Subcutaneous abdominal adipose tissue (tissue), 5 donors: Measurements from ENCODE around the gene HPSE2.
A peak's percentile ranks its signal among the peaks of the same experiment; 100 is the strongest.

Experiments
- H3K27ac ChIP-seq: one replicate; pipeline ENCODE4 v1.7.0; 2013; ENCODE audit warnings: low read depth, mild to moderate bottlenecking, inconsistent platforms, low read length, moderate library complexity
- H3K27me3 ChIP-seq, 5 donors: one replicate each; pipeline ENCODE4 v1.7.0; 2013; ENCODE audit warnings: low read length in 5 of 5, inconsistent platforms in 1 of 5; ENCODE audit not compliant: control insufficient read depth in 5 of 5, insufficient read depth in 4 of 5
- H3K36me3 ChIP-seq, 5 donors: one replicate each; pipeline ENCODE4 v1.7.0; 2013; ENCODE audit warnings: low read length in 5 of 5; ENCODE audit not compliant: control insufficient read depth in 5 of 5, insufficient read depth in 5 of 5
- H3K4me1 ChIP-seq, 5 donors: one replicate each; pipeline ENCODE4 v1.7.0; 2013; ENCODE audit warnings: low read length in 5 of 5, mild to moderate bottlenecking in 3 of 5, moderate library complexity in 1 of 5; ENCODE audit not compliant: control insufficient read depth in 5 of 5, insufficient read depth in 5 of 5
- H3K4me3 ChIP-seq, 5 donors: one replicate each; pipeline ENCODE4 v1.7.0; 2013; ENCODE audit warnings: low read length in 5 of 5, low read depth in 1 of 5
- H3K9ac ChIP-seq, 5 donors: one replicate each; pipeline ENCODE4 v1.7.0; 2013; ENCODE audit warnings: low read length in 5 of 5, mild to moderate bottlenecking in 4 of 5, moderate library complexity in 3 of 5
- H3K9me3 ChIP-seq, 5 donors: one replicate each; pipeline ENCODE4 v1.7.0; 2013; ENCODE audit warnings: low read length in 5 of 5; ENCODE audit not compliant: control insufficient read depth in 5 of 5
- donor health status: healthy.
- donor health status: healthy.
- donor health status: healthy.
- donor health status: healthy.
- donor health status: healthy.

Gene HPSE2

DNA sequence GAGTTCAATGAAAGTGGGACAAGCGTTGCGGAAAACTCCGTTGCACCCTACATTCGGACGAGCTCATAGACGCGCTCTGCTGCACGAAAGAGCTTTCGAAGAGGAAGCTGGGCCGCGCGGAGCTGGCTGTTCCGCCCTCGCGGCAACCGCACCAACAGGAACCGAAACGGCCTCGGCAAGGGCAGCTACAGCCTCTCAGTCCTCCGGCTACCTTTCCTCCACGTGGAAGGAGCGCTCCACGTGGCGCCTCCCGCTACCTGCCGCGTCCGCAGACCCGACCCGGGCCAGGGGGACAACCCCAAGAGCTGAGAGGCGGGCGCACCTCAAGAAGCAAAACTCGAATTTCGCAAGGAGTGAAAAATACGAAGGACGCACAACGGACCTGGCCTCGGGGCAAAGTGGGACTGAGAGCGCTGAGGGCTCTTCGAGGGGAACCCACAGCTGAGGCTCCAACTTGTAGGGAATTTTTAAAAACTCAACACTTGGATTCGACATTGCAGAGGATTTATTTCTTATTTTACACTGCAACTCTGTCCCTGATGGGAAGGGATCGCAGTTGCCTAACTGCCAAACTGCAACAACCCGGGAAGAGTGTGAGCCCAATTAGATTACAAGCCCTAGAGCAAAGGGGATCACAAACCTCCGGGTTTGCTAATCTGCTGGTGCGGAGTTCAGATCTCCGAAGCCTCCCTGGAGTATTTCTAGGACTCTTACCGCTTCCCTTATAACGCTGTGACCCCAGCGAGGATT, 1.4 kb downstream of the HPSE2 start:
- peaks cover 7 to 59% (median 21%) of the 10 kb centered on the region in 5 donors for H3K27me3 ChIP-seq
- H3K36me3 ChIP-seq = no peaks in the 10 kb centered on the region
- H3K9ac ChIP-seq = peak overlapping the region; percentile 10 to 64 (median 43)
- H3K27ac ChIP-seq = peak overlapping the region; percentile 67
- no peaks in the 10 kb centered on the region for H3K9me3 ChIP-seq
- H3K4me1 ChIP-seq = peaks cover 7 to 54% (median 48%) of the 10 kb centered on the region in 5 donors
- H3K4me3 ChIP-seq = peak overlapping the region; percentile 70 to 84 (median 79)

- Histone ChIP-seq H3K9ac (peak overlapping the region in 3 of 5 donors; percentile 31 to 64 (median 43)), H3K27ac (no peak overlapping the region), H3K9me3 (no peaks in the 10 kb centered on the region), H3K36me3 (no peaks in the 10 kb centered on the region), H3K27me3 (peaks cover 7 to 59% (median 21%) of the 10 kb centered on the region in 5 donors), H3K4me3 (peak overlapping the region; percentile 70 to 84 (median 79)), H3K4me1 (peaks cover 7 to 54% (median 48%) of the 10 kb centered on the region in 5 donors)
Observed at GRCh38 chr10:99233689-99234037, 2.0 kb downstream of the HPSE2 start.

DNA sequence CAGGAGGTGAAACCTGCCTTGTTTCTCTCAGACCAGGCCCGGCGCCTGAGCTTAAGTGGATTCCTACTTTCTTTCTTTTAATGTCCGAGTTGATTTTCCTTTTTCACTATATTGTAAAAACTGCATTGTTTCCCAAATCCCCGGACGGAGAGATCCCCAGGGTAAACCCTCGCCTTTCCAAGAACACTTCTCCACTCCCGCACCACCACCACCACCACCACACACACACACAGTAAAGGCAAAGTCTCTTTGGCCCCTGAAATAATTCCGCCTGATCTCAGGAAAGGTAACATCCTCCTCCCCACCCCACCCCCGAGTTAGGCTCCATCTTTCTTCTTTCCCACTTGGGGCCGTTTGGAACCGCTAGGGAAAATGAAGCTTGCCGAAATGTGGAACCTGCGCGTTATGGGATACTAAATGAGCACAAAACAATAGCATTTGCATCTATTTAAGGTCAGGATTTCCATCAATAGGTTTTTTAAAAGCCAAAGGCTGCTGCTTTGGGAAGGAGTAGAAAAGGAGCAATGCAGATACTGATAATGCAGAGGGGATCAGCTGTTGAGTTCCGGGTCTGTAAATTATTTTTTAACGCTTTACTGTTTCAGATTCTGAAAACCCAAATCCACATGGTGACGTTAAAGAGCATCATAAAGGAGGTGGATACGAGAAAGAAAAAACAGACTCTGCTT, 2.5 kb downstream of the HPSE2 start:
- H3K9ac ChIP-seq = peak overlapping the region in 1 of 5 donors; percentile 41
- H3K4me1 ChIP-seq = peaks cover 7 to 54% (median 48%) of the 10 kb centered on the region in 5 donors
- no peaks in the 10 kb centered on the region for H3K36me3 ChIP-seq
- no peak overlapping the region for H3K27ac ChIP-seq
- H3K27me3 ChIP-seq = peaks cover 7 to 58% (median 21%) of the 10 kb centered on the region in 5 donors
- H3K4me3 ChIP-seq = peak overlapping the region; percentile 70 to 84 (median 79)
- no peaks in the 10 kb centered on the region for H3K9me3 ChIP-seq

DNA sequence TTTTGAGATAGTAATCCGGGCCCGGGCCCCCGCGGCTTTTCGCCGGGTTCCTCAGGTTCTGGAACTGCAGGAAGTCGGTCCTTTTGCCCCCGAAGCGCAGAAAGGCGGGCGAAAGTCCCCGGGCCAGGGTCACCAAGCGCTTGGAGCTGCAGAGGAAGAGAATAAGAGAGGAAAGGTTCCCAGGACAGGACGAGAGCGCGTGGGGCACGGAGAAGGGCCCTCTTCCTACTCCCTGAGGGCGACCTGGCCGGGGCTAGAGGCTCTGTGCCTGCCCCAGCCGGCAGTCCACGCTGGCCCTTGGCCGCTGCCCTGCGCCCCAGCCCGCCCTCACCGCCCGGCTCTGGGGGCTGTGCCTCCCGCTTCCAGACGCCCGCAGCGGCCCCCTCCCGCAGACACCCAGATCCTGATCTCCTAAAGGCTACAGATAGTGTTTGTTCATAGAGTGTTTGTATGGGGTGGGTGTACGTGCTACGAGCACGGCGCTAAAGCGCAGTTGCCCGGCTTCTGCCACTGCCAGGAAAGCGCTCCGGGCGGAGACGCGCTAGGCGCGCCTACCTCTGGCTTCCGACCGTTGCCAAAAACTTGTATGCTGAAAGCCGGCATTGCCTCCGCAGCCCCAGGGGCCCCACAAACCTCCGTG, 3.2 kb downstream of the HPSE2 start:
- peaks cover 7 to 56% (median 21%) of the 10 kb centered on the region in 5 donors for H3K27me3 ChIP-seq

GRCh38 chr10:99224766-99225165, 10.9 kb downstream of the HPSE2 start:
- peaks cover 0 to 4% (median 0%) of the 10 kb centered on the region in 5 donors for H3K27me3 ChIP-seq
- no peaks in the 10 kb centered on the region for H3K4me1 ChIP-seq
- H3K9me3 ChIP-seq = no peaks in the 10 kb centered on the region
- no peak overlapping the region for H3K4me3 ChIP-seq
- no peak overlapping the region for H3K9ac ChIP-seq
- no peaks in the 10 kb centered on the region for H3K36me3 ChIP-seq
- no peak overlapping the region for H3K27ac ChIP-seq

More for the DNA sequence above, 3.2 kb downstream of the HPSE2 start:
- peaks cover 7 to 54% (median 48%) of the 10 kb centered on the region in 5 donors for H3K4me1 ChIP-seq
- H3K27ac ChIP-seq = no peak overlapping the region
- H3K4me3 ChIP-seq = peak overlapping the region; percentile 51 to 84 (median 79)
- H3K36me3 ChIP-seq = no peaks in the 10 kb centered on the region
- peak overlapping the region in 1 of 5 donors; percentile 41 for H3K9ac ChIP-seq
- no peaks in the 10 kb centered on the region for H3K9me3 ChIP-seq

DNA sequence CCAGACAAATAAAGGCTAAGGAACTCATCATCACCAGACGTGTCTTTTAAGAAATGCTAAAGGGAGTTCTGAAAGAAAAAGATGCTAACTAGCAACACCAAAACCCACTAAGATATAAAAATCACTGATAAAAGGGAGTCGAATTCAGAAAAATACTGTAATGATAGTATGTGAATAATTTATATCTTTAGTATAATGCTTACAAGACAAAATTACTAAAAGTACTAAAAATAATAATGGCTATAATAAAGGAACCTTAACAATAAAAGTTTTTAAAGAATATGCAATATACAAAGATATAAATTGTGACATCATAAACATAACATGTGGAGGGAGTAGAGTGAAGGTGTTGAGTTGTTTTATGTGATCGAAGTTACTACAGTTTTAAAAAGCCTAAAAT, 28.3 kb downstream of the HPSE2 start:
- Histone ChIP-seq H3K4me1 (no peaks in the 10 kb centered on the region), H3K9ac (no peak overlapping the region), H3K36me3 (no peaks in the 10 kb centered on the region), H3K27ac (no peak overlapping the region), H3K9me3 (peaks cover 0 to 3% (median 0%) of the 10 kb centered on the region in 5 donors), H3K4me3 (no peak overlapping the region), H3K27me3 (no peaks in the 10 kb centered on the region)

GRCh38 chr10:99203310-99203709, 32.3 kb downstream of the HPSE2 start:
- H3K4me3 ChIP-seq = no peak overlapping the region
- no peak overlapping the region for H3K27ac ChIP-seq
- no peaks in the 10 kb centered on the region for H3K36me3 ChIP-seq
- peaks cover 0 to 3% (median 0%) of the 10 kb centered on the region in 5 donors for H3K9me3 ChIP-seq
- H3K9ac ChIP-seq = no peak overlapping the region
- H3K4me1 ChIP-seq = no peaks in the 10 kb centered on the region
- no peaks in the 10 kb centered on the region for H3K27me3 ChIP-seq

GRCh38 chr10:99172950-99173349, 62.7 kb downstream of the HPSE2 start:
- Histone ChIP-seq H3K4me3 (no peak overlapping the region), H3K36me3 (no peaks in the 10 kb centered on the region), H3K9me3 (no peaks in the 10 kb centered on the region), H3K27ac (no peak overlapping the region), H3K27me3 (no peaks in the 10 kb centered on the region), H3K4me1 (no peaks in the 10 kb centered on the region), H3K9ac (no peak overlapping the region)

- Histone ChIP-seq H3K27me3 (no peaks in the 10 kb centered on the region), H3K9me3 (no peaks in the 10 kb centered on the region), H3K9ac (no peak overlapping the region), H3K36me3 (no peaks in the 10 kb centered on the region), H3K4me1 (no peaks in the 10 kb centered on the region), H3K4me3 (no peak overlapping the region), H3K27ac (no peak overlapping the region)
Observed at GRCh38 chr10:99172128-99172738, 63.4 kb downstream of the HPSE2 start.
